HEK293 (cell line): Measurements from ENCODE around the gene MAGI2.

ENCODE experiments used
- CTCF ChIA-PET: fragments of 350-600 bp; formaldehyde crosslinking; extraction: SDS; loops from one replicate; lab custom pipeline; 2021; ENCODE audit warnings: antibody characterized with exemption; lab: Yijun Ruan, JAX
- POLR2A ChIA-PET: fragments of 300-600 bp; formaldehyde crosslinking; extraction: SDS; loops from one replicate; lab custom pipeline; 2020; ENCODE audit warnings: antibody characterized with exemption, inconsistent platforms; lab: Yijun Ruan, JAX
- H3K27ac ChIP-seq: fragments of 200-500 bp; sonication (Bioruptor generic); 2 replicates; pipeline ENCODE4 v1.5.1; 2014; ENCODE audit warnings: low read depth, low read length, control low read depth, inconsistent platforms; ENCODE audit errors: extremely low read depth
- H3K36me3 ChIP-seq, 2 experiments: fragments of 200-500 bp in 1 of 2; sonication (Bioruptor generic) in 1 of 2; 1 replicate in 1 of 2; 2 replicates in 1 of 2; pipeline ENCODE4 v1.5.1; 2014 to 2017; ENCODE audit warnings: inconsistent platforms in 2 of 2, low read length in 2 of 2; ENCODE audit not compliant: control insufficient read depth in 2 of 2, insufficient read depth in 1 of 2
- H3K4me1 ChIP-seq: fragments of 200-500 bp; sonication (Bioruptor generic); 2 replicates; pipeline ENCODE4 v1.5.1; 2014; ENCODE audit warnings: mild to moderate bottlenecking, low read length, inconsistent platforms; ENCODE audit not compliant: control insufficient read depth, insufficient read depth
- H3K4me3 ChIP-seq: 2 replicates; pipeline ENCODE4 v1.5.1; 2011; ENCODE audit warnings: low read depth, mild to moderate bottlenecking, control low read depth, low read length, moderate library complexity
- H3K9me3 ChIP-seq: fragments of 200-500 bp; sonication (Bioruptor generic); 2 replicates; pipeline ENCODE4 v1.5.1; 2014; ENCODE audit warnings: low read depth, low read length, inconsistent platforms; ENCODE audit not compliant: control insufficient read depth, insufficient read depth
- GLI4 ChIP-seq: fragments of 450-650 bp; formaldehyde crosslinking; IDR thresholded peaks from 2 replicates; pipeline ENCODE4 v1.5.1; 2016; ENCODE audit warnings: missing biosample characterization, missing genetic modification characterization
- OVOL3 ChIP-seq: fragments of 450-650 bp; formaldehyde crosslinking; IDR thresholded peaks from 2 replicates; pipeline ENCODE4 v1.5.1; 2016; ENCODE audit warnings: missing biosample characterization, missing genetic modification characterization
- PRDM1 ChIP-seq: fragments of 450-650 bp; formaldehyde crosslinking; IDR thresholded peaks from 2 replicates; pipeline ENCODE4; 2016; ENCODE audit warnings: missing biosample characterization, missing genetic modification characterization
- ZBTB6 ChIP-seq: fragments of 450-650 bp; formaldehyde crosslinking; IDR thresholded peaks from 2 replicates; pipeline ENCODE4 v1.5.1; 2017; ENCODE audit warnings: missing biosample characterization, missing genetic modification characterization
- ZFP3 ChIP-seq: fragments of 450-650 bp; formaldehyde crosslinking; IDR thresholded peaks from 2 replicates; pipeline ENCODE4 v1.5.1; 2016; ENCODE audit warnings: low read depth, missing biosample characterization, missing genetic modification characterization
- ZNF140 ChIP-seq: fragments of 450-650 bp; formaldehyde crosslinking; IDR thresholded peaks from 2 replicates; pipeline ENCODE4 v1.5.1; 2016; ENCODE audit warnings: missing biosample characterization, missing genetic modification characterization
- ZNF155 ChIP-seq: fragments of 450-650 bp; formaldehyde crosslinking; IDR thresholded peaks from 2 replicates; pipeline ENCODE4 v1.5.1; 2016; ENCODE audit warnings: missing biosample characterization, missing genetic modification characterization
- ZNF174 ChIP-seq: fragments of 450-650 bp; formaldehyde crosslinking; IDR thresholded peaks from 2 replicates; pipeline ENCODE4 v1.5.0; 2017; ENCODE audit warnings: missing biosample characterization, mild to moderate bottlenecking, missing genetic modification characterization
- ZNF223 ChIP-seq: fragments of 450-650 bp; formaldehyde crosslinking; IDR thresholded peaks from 2 replicates; pipeline ENCODE4 v1.5.1; 2016; ENCODE audit warnings: missing biosample characterization, missing genetic modification characterization
- ZNF426 ChIP-seq: fragments of 450-650 bp; formaldehyde crosslinking; IDR thresholded peaks from 2 replicates; pipeline ENCODE4 v1.5.1; 2017; ENCODE audit warnings: missing biosample characterization, missing genetic modification characterization, mild to moderate bottlenecking, inconsistent platforms, moderate library complexity
- ZNF449 ChIP-seq: fragments of 450-650 bp; formaldehyde crosslinking; IDR thresholded peaks from 2 replicates; pipeline ENCODE4 v1.5.1; 2017; ENCODE audit warnings: missing biosample characterization, mild to moderate bottlenecking, missing genetic modification characterization, moderate library complexity
- ZNF488 ChIP-seq: fragments of 450-650 bp; formaldehyde crosslinking; IDR thresholded peaks from 2 replicates; pipeline ENCODE4 v1.5.1; 2016; ENCODE audit warnings: missing biosample characterization, missing genetic modification characterization
- ZNF513 ChIP-seq: fragments of 450-650 bp; IDR thresholded peaks from 2 replicates; pipeline ENCODE4 v1.5.1; 2018; ENCODE audit warnings: missing biosample characterization, missing genetic modification characterization
- ZNF529 ChIP-seq: fragments of 450-650 bp; formaldehyde crosslinking; IDR thresholded peaks from 2 replicates; pipeline ENCODE4 v1.5.1; 2017; ENCODE audit warnings: missing genetic modification characterization, missing biosample characterization; ENCODE audit not compliant: insufficient replicate concordance
- ZNF626 ChIP-seq: fragments of 450-650 bp; sonication (Bioruptor Pico); formaldehyde crosslinking; IDR thresholded peaks from 2 replicates; pipeline ENCODE4 v1.5.1; 2018; ENCODE audit warnings: missing biosample characterization, missing genetic modification characterization, inconsistent platforms
- ZNF664 ChIP-seq: fragments of 450-650 bp; formaldehyde crosslinking; IDR thresholded peaks from 2 replicates; pipeline ENCODE4 v1.5.1; 2016; ENCODE audit warnings: missing biosample characterization, missing genetic modification characterization
- ZNF677 ChIP-seq: fragments of 450-650 bp; IDR thresholded peaks from 2 replicates; pipeline ENCODE4 v1.5.0; 2018; ENCODE audit warnings: missing biosample characterization, mild to moderate bottlenecking, missing genetic modification characterization, moderate library complexity
- ZNF707 ChIP-seq: fragments of 450-650 bp; formaldehyde crosslinking; IDR thresholded peaks from 2 replicates; pipeline ENCODE4 v1.5.1; 2016; ENCODE audit warnings: missing biosample characterization, missing genetic modification characterization
- ZNF792 ChIP-seq: fragments of 450-650 bp; formaldehyde crosslinking; IDR thresholded peaks from 2 replicates; pipeline ENCODE4 v1.5.1; 2016; ENCODE audit warnings: missing biosample characterization, missing genetic modification characterization
- TF ChIP-seq, protein P1 (sequence below): fragments of 450-650 bp; formaldehyde crosslinking; IDR thresholded peaks from 2 replicates; pipeline ENCODE4 v1.5.1; 2017; ENCODE audit warnings: missing biosample characterization, missing genetic modification characterization
- TF ChIP-seq, protein P2 (sequence below): fragments of 450-650 bp; formaldehyde crosslinking; IDR thresholded peaks from 2 replicates; pipeline ENCODE4 v1.5.1; 2016; ENCODE audit warnings: missing biosample characterization, missing genetic modification characterization
- TF ChIP-seq, protein P3 (sequence below): fragments of 450-650 bp; formaldehyde crosslinking; conservative IDR thresholded peaks from 2 replicates; pipeline ENCODE4 v1.5.1; 2016; ENCODE audit warnings: low read depth, missing biosample characterization, missing genetic modification characterization
- TF ChIP-seq, protein P4 (sequence below): fragments of 450-650 bp; formaldehyde crosslinking; IDR thresholded peaks from 2 replicates; pipeline ENCODE4 v1.5.1; 2016; ENCODE audit warnings: missing biosample characterization, missing genetic modification characterization

MAGI2 gene

GRCh38 chr7:78398576-78398975 is 1054.9 kb downstream of the MAGI2 start:
- no peak overlapping the region for H3K4me3 ChIP-seq
- no peak for TF ChIP-seq ZNF174 (tag by site-specific recombination)
- no peak for TF ChIP-seq ZNF449 (tag by site-specific recombination)
- no peak for TF ChIP-seq ZNF792 (tag by site-specific recombination)
- TF ChIP-seq, protein P1, sequence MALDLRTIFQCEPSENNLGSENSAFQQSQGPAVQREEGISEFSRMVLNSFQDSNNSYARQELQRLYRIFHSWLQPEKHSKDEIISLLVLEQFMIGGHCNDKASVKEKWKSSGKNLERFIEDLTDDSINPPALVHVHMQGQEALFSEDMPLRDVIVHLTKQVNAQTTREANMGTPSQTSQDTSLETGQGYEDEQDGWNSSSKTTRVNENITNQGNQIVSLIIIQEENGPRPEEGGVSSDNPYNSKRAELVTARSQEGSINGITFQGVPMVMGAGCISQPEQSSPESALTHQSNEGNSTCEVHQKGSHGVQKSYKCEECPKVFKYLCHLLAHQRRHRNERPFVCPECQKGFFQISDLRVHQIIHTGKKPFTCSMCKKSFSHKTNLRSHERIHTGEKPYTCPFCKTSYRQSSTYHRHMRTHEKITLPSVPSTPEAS: no peak
- TF ChIP-seq ZNF626 (tag by site-specific recombination): no peak
- TF ChIP-seq ZNF140 (tag by site-specific recombination): no peak
- no peak for TF ChIP-seq ZNF488 (tag by site-specific recombination)
- no peak for TF ChIP-seq ZNF677 (tag by site-specific recombination)
- no peak for TF ChIP-seq ZBTB6
- no peak for TF ChIP-seq OVOL3 (tag by site-specific recombination)
- TF ChIP-seq PRDM1 (tag by site-specific recombination): no peak
- TF ChIP-seq ZFP3 (tag by site-specific recombination): no peak
- TF ChIP-seq ZNF707: no peak
- TF ChIP-seq, protein P2, sequence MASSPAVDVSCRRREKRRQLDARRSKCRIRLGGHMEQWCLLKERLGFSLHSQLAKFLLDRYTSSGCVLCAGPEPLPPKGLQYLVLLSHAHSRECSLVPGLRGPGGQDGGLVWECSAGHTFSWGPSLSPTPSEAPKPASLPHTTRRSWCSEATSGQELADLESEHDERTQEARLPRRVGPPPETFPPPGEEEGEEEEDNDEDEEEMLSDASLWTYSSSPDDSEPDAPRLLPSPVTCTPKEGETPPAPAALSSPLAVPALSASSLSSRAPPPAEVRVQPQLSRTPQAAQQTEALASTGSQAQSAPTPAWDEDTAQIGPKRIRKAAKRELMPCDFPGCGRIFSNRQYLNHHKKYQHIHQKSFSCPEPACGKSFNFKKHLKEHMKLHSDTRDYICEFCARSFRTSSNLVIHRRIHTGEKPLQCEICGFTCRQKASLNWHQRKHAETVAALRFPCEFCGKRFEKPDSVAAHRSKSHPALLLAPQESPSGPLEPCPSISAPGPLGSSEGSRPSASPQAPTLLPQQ (tag by site-specific recombination): no peak
- no peak for TF ChIP-seq ZNF155
- no peak for TF ChIP-seq GLI4 (tag by site-specific recombination)
- TF ChIP-seq, all 188 proteins: peak for 0
- ChIA-PET CTCF (no interaction called here), POLR2A (no interaction called here)
- no peaks in the 10 kb centered on the region for H3K36me3 ChIP-seq
- no peaks in the 10 kb centered on the region for H3K9me3 ChIP-seq
- H3K4me1 ChIP-seq: no peaks in the 10 kb centered on the region
- no peak overlapping the region for H3K27ac ChIP-seq

DNA sequence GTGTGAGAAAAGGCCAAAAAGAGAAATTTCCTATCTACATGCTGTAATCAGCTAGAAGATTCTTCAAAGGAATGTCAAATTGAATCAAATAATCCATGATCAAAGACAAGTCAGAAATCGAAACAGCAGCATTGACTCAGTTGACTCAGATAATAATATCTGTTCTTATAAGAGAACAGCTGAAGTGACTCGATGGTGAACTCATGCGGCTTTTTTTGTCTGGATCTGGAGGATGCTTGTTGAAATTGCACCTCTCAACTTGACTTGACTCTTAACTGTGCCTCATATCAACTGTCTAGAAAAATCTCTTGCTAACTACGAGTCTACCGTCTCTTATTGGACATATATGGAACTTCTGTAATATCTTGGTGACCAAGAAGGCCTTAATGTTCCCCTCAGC is 1055.4 kb downstream of the MAGI2 start:
- Histone ChIP-seq H3K4me1 (no peaks in the 10 kb centered on the region), H3K4me3 (no peak overlapping the region), H3K27ac (no peak overlapping the region), H3K9me3 (no peaks in the 10 kb centered on the region), H3K36me3 (no peaks in the 10 kb centered on the region)
- CTCF ChIA-PET: interaction anchor here (0.5 to 1.3 kb wide), 3 partner anchors 8 to 346 kb away, joined by 3 to 4 read pairs (median 3); no protein-coding TSS in a partner anchor
- POLR2A ChIA-PET: no interaction called here
- no peak for TF ChIP-seq ZNF223 (tag by site-specific recombination)
- TF ChIP-seq, protein P3, sequence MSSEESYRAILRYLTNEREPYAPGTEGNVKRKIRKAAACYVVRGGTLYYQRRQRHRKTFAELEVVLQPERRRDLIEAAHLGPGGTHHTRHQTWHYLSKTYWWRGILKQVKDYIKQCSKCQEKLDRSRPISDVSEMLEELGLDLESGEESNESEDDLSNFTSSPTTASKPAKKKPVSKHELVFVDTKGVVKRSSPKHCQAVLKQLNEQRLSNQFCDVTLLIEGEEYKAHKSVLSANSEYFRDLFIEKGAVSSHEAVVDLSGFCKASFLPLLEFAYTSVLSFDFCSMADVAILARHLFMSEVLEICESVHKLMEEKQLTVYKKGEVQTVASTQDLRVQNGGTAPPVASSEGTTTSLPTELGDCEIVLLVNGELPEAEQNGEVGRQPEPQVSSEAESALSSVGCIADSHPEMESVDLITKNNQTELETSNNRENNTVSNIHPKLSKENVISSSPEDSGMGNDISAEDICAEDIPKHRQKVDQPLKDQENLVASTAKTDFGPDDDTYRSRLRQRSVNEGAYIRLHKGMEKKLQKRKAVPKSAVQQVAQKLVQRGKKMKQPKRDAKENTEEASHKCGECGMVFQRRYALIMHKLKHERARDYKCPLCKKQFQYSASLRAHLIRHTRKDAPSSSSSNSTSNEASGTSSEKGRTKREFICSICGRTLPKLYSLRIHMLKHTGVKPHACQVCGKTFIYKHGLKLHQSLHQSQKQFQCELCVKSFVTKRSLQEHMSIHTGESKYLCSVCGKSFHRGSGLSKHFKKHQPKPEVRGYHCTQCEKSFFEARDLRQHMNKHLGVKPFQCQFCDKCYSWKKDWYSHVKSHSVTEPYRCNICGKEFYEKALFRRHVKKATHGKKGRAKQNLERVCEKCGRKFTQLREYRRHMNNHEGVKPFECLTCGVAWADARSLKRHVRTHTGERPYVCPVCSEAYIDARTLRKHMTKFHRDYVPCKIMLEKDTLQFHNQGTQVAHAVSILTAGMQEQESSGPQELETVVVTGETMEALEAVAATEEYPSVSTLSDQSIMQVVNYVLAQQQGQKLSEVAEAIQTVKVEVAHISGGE (tag by site-specific recombination): no peak
- no peak for TF ChIP-seq ZNF513
- TF ChIP-seq ZNF155: no peak
- TF ChIP-seq ZNF529 (tag by site-specific recombination): no peak
- no peak for TF ChIP-seq ZNF426 (tag by site-specific recombination)
- TF ChIP-seq ZNF664 (tag by site-specific recombination): no peak
- TF ChIP-seq, protein P4, sequence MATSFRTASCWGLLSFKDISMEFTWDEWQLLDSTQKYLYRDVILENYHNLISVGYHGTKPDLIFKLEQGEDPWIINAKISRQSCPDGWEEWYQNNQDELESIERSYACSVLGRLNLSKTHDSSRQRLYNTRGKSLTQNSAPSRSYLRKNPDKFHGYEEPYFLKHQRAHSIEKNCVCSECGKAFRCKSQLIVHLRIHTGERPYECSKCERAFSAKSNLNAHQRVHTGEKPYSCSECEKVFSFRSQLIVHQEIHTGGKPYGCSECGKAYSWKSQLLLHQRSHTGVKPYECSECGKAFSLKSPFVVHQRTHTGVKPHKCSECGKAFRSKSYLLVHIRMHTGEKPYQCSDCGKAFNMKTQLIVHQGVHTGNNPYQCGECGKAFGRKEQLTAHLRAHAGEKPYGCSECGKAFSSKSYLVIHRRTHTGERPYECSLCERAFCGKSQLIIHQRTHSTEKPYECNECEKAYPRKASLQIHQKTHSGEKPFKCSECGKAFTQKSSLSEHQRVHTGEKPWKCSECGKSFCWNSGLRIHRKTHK (tag by site-specific recombination): no peak
